HG02852 (cell line): ENCODE results near the gene RPS13.
"Not testable (repeated sequence)": the region's sequence is repeated elsewhere in the genome, so short reads cannot be mapped to it uniquely, and the experiment has no call there.

Source experiments
- ATAC-seq: cut with Tn5 transposase; IDR thresholded peaks from one replicate; pipeline ENCODE4 v1.9.1; 2021; ENCODE audit warnings: mild to moderate bottlenecking, moderate library complexity; ENCODE audit not compliant: unreplicated experiment

RPS13 gene

GRCh38 chr11:17077520-17078401, at the start of gene RPS13:
Gene RPS13, minus strand, starts transcription at chr11:17077667. Its CDS starts 26 bp downstream, at chr11:17077641.
- peak; percentile 96 for ATAC-seq

- no peak for ATAC-seq
Measured at GRCh38 chr11:17121981-17122380, 44.5 kb upstream of the RPS13 start.

- ATAC-seq, result no peak
Measured at GRCh38 chr11:17117262-17117661, 39.8 kb upstream of the RPS13 start.

- no peak for ATAC-seq
Measured at GRCh38 chr11:17116117-17116516, 38.6 kb upstream of the RPS13 start.

- ATAC-seq, result not testable (repeated sequence)
Measured at GRCh38 chr11:17107745-17108144, 30.3 kb upstream of the RPS13 start.

GRCh38 chr11:17105404-17106040, 28.1 kb upstream of the RPS13 start:
- ATAC-seq, result not testable (repeated sequence)

GRCh38 chr11:17102462-17102861, 25.0 kb upstream of the RPS13 start:
- ATAC-seq, result no peak

GRCh38 chr11:17098658-17099057, 21.2 kb upstream of the RPS13 start:
- no peak for ATAC-seq

GRCh38 chr11:17098038-17098437, 20.6 kb upstream of the RPS13 start:
- no peak for ATAC-seq

- ATAC-seq, result not testable (repeated sequence)
Measured at GRCh38 chr11:17085976-17086375, 8.5 kb upstream of the RPS13 start.

GRCh38 chr11:17077240-17077519, 287 bp downstream of the RPS13 start:
- ATAC-seq, result peak; percentile 10

GRCh38 chr11:17076517-17077239, 789 bp downstream of the RPS13 start:
- ATAC-seq, result no peak

- ATAC-seq, result no peak
Measured at GRCh38 chr11:17075506-17075905, 2.0 kb downstream of the RPS13 start.

GRCh38 chr11:17073370-17074027, 4.0 kb downstream of the RPS13 start:
- no peak for ATAC-seq

- ATAC-seq, result no peak
Measured at GRCh38 chr11:17067417-17067816, 10.1 kb downstream of the RPS13 start.

- no peak for ATAC-seq
Measured at GRCh38 chr11:17066691-17067090, 10.8 kb downstream of the RPS13 start.

GRCh38 chr11:17063171-17064002, 14.1 kb downstream of the RPS13 start:
- peak; percentile 68 for ATAC-seq

- not testable (repeated sequence) for ATAC-seq
Measured at GRCh38 chr11:17051146-17051545, 26.3 kb downstream of the RPS13 start.

- not testable (repeated sequence) for ATAC-seq
Measured at GRCh38 chr11:17048491-17048890, 29.0 kb downstream of the RPS13 start.

GRCh38 chr11:17046690-17047089, 30.8 kb downstream of the RPS13 start:
- no peak for ATAC-seq
